Epithelial cell of proximal tubule (primary cell): Measurements from ENCODE around the gene KNG1. TPM values are rescaled to one million over a fixed set of nuclear protein-coding genes. Genes with fewer than 3 reads are reported as not detected.

Experiments
- DNase-seq: peaks from one replicate; pipeline ENCODE4 v3.0.0-alpha.2; 2011; ENCODE audit warnings: low read depth
- H3K4me3 ChIP-seq: 2 replicates; pipeline ENCODE4 v1.5.1; 2011; ENCODE audit warnings: low read depth, mild to moderate bottlenecking, low read length
- total RNA-seq: library from RNA; depleted of rRNA; stranded (reverse); fragments of >200 nt; gene quantifications from 2 replicates; pipeline ENCODE4 v1.2.3, GENCODE V29; 2015
- TF ChIP-seq, protein P1 (sequence below): conservative IDR thresholded peaks from 2 replicates; pipeline ENCODE4 v1.5.1; 2012; ENCODE audit warnings: low read depth, mild to moderate bottlenecking, low read length

KNG1 gene
- total RNA-seq, 1 donor from 2014 or later: not detected

DNA sequence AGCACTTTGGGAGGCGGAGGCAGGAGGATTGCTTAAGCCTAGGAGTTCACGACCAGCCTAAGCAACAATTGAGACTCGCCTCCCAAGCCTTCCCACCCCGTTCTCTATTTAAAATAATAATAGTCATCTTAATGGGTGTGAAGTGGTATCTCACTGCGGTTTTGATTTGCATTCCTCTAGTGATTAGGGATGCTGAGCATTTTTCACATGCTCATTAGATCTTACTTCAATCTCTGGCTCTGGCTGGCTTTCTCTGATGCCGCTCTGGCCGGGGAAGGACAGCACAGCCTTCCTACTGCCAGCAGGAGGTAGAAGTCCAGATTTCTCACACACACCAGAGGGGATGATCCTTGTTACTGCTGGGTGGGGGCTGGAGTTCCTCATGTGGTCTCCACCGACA, 58.8 kb downstream of the KNG1 start:
- DNase-seq: no peak
- TF ChIP-seq, protein P1, sequence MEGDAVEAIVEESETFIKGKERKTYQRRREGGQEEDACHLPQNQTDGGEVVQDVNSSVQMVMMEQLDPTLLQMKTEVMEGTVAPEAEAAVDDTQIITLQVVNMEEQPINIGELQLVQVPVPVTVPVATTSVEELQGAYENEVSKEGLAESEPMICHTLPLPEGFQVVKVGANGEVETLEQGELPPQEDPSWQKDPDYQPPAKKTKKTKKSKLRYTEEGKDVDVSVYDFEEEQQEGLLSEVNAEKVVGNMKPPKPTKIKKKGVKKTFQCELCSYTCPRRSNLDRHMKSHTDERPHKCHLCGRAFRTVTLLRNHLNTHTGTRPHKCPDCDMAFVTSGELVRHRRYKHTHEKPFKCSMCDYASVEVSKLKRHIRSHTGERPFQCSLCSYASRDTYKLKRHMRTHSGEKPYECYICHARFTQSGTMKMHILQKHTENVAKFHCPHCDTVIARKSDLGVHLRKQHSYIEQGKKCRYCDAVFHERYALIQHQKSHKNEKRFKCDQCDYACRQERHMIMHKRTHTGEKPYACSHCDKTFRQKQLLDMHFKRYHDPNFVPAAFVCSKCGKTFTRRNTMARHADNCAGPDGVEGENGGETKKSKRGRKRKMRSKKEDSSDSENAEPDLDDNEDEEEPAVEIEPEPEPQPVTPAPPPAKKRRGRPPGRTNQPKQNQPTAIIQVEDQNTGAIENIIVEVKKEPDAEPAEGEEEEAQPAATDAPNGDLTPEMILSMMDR: no peak
- H3K4me3 ChIP-seq: no peak overlapping the region

DNA sequence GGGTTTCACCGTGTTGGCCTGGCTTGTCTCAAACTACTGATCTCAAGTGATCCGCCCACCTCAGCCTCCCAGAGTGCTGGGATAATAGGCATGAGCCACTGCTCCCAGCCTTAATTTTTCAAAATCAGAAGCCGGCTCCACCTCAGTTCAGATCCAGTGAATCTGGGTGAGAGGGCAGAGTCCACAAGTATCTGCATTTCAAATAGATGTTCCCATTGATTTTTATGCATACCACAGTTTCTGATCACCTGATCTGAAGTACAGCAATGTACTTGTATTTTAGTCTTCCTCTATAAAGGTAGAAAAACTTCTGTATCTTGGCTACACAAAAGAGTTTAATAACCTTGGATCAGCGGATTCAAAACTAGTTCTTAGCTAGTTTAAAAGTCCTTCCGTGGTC, 62.0 kb downstream of the KNG1 start:
- DNase-seq: no peak
- TF ChIP-seq, protein P1: no peak
- H3K4me3 ChIP-seq: no peak overlapping the region

DNA sequence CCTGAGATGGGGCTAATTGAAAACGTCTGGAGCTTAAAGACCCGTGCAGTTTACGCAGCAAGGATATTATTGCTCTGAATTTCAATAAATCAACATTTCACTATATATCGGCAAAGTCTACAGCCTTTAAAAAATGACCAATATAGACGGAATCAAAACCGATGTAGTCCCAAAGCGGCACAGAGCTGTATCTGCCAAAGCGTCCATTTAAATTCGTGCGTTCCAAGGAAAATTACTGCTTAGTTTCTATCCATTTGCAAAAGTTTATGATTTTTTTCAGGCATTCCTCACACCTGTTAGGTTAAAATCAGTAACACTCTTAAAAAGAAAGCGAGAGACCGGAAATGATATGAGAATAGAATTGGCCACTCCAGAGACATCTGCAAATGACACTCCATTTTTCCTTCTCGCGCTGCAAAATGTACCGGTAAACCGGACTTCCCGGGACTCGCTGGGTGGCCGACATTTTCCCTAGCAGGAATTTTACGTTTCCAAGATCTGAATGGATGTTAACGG, 65.4 kb downstream of the KNG1 start:
- peak; percentile 19 for DNase-seq
- peak overlapping the region; percentile 86 for H3K4me3 ChIP-seq
- TF ChIP-seq, protein P1: no peak

DNA sequence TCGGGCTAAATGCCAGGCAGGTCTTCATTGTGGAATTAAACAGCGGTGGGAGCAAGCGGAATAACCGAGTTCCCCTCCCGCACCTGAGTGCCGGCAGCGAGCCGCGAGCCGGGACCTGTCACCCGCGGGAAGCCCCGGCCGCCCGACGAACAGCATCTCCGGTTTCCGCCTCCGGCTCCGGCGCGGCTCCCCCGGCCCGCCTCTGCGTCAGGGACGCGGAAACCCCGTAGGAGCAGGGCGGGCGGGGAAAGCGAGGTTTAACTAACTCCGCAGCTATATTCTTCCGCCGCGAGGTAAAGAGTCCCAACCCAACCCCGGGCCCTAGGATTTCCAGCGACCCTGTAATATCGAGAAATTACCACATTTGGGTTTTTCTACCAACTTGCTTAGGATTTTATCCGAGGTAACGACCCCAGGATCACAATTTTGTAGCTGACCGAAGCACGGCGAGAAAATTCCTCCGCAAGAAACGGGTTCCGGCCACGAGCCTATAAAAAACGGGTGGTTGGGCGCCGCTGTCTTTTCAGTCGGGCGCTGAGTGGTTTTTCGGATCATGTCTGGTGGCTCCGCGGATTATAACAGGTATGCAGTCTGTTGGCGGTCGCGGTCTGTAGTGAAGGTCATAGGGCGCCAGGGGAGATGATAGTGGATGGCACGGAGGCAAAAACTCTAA, 66.0 kb downstream of the KNG1 start, which contains the start of gene EIF4A2:
TSS of gene EIF4A2 (plus strand) at position 520 of the 673 bp plus-strand sequence. CDS start at position 554, 34 bp downstream.
- TF ChIP-seq, protein P1: no peak
- peak; percentile 66 for DNase-seq
- peak within 1 kb of the TSS; percentile 86 for H3K4me3 ChIP-seq

DNA sequence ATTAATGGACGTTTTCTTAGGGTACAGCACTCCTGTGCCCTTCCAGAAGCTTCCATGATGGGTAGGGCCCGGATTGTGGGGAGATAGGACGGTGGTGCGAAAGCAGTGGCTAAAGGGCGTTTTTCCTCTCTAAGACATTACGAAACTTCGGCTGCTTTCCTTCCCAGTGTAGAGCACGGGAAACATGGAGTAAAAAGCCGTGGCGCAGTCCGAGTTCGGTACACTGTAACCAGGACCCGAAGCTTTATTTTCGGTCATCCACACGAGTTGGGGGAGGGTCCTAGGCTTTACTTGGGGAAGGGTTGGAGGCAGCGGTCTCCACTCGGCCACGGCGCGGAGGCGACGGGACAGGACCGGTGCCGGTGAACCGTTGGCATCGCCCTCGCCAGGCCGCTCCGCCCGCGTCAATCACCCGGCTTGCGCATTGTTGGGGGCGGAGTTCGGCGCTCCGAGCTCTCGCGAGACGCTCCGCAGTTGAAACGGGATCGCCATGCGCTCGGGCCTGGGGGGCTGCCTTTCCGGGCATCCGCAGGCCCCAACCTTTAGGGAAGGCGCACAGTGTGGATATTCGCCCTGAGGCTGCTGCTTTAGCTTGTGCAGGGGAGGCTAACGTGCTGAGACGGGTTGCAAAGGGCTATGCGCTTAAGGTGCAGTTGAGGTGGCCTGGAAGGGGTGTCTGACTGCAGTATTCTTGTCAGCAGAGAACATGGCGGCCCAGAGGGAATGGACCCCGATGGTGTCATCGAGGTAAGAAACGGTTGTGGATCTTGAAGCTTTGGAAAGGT, 66.8 kb downstream of the KNG1 start:
- H3K4me3 ChIP-seq: peak overlapping the region; percentile 86
- TF ChIP-seq, protein P1: no peak
- DNase-seq: no peak

DNA sequence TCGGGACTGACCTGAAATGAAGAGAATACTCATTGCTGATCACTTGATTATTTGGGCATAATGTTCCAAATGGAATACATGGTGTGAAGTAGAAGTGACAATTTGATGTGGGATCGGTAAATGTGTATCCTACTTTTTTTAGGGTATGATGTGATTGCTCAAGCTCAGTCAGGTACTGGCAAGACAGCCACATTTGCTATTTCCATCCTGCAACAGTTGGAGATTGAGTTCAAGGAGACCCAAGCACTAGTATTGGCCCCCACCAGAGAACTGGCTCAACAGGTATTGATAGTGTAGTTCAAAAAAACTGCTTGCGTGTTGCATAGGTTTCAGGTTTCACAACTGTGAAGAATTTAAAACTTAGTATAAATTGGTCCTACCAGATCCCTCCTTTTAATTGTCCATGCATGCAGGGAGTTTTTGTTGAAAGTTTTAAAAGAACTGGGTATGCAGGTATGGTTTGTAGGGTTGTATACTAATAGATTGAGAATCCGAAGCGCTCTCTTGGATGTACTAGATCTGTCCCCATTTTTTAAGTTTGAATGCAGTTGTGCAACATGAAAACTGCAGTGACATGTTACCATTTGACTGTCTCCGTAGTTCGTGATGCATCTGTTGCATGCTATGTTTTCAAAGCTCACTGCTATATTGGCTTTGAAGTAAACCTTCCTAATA, 67.8 kb downstream of the KNG1 start:
- peak overlapping the region; percentile 86 for H3K4me3 ChIP-seq
- no peak for DNase-seq
- TF ChIP-seq, protein P1: no peak
